Endothelial cell of umbilical vein (primary cell): ENCODE measurements around the gene KARS1.

Experiments used
- TF ChIP-seq, protein P1 (sequence below): IDR thresholded peaks from 2 replicates; pipeline ENCODE4 v1.6.1; 2011; ENCODE audit not compliant: insufficient read depth, insufficient read length
- TF ChIP-seq, protein P2 (sequence below), 2 donors: IDR thresholded peaks; 1 replicate in 1 of 2; 2 replicates in 1 of 2; pipeline ENCODE4 v1.5.1; 2011; ENCODE audit warnings: low read length in 2 of 2, mild to moderate bottlenecking in 2 of 2, moderate library complexity in 2 of 2, control low read depth in 1 of 2, inconsistent platforms in 1 of 2, low read depth in 1 of 2; ENCODE audit not compliant: insufficient read depth in 1 of 2; ENCODE audit errors: extremely low read depth in 1 of 2

DNA sequence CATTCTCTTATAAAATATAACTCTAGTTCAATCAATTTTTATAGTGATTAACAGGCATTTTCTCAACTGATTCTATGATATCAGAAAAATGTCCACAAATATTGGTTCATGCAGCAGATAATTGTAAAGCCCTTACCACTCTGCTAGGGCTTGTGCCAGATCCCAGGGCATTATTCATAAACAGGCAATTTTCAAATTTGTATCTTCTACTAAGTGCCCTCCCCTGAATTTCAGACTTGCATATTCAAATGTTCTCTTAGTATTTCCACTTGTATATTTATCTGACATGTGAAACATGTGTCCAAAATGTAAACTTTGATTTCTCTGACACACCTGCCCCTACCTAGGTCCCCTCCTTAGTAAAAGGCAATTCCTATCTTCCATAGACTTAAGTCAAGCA lies 20.0 kb upstream of the KARS1 start:
- TF ChIP-seq, protein P1, sequence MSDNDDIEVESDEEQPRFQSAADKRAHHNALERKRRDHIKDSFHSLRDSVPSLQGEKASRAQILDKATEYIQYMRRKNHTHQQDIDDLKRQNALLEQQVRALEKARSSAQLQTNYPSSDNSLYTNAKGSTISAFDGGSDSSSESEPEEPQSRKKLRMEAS: no peak
- TF ChIP-seq, protein P2, sequence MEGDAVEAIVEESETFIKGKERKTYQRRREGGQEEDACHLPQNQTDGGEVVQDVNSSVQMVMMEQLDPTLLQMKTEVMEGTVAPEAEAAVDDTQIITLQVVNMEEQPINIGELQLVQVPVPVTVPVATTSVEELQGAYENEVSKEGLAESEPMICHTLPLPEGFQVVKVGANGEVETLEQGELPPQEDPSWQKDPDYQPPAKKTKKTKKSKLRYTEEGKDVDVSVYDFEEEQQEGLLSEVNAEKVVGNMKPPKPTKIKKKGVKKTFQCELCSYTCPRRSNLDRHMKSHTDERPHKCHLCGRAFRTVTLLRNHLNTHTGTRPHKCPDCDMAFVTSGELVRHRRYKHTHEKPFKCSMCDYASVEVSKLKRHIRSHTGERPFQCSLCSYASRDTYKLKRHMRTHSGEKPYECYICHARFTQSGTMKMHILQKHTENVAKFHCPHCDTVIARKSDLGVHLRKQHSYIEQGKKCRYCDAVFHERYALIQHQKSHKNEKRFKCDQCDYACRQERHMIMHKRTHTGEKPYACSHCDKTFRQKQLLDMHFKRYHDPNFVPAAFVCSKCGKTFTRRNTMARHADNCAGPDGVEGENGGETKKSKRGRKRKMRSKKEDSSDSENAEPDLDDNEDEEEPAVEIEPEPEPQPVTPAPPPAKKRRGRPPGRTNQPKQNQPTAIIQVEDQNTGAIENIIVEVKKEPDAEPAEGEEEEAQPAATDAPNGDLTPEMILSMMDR (IDR thresholded peaks at IDR 0.05; ENCODE audit: extremely low read depth in 1 of 2, insufficient read depth in 1 of 2, low read depth in 1 of 2, low read length in 2 of 2): no peak
